Measurements from ENCODE around the gene NAALADL2. TPM values are rescaled to one million over a fixed set of nuclear protein-coding genes. Genes with fewer than 3 reads are reported as not detected.
"Not testable (repeated sequence)": the region's sequence is repeated elsewhere in the genome, so short reads cannot be mapped to it uniquely, and the experiment has no call there.

NAALADL2 gene
- total RNA-seq, 2 experiments from 2014 or later: 0.30 to 1.2 TPM

DNA sequence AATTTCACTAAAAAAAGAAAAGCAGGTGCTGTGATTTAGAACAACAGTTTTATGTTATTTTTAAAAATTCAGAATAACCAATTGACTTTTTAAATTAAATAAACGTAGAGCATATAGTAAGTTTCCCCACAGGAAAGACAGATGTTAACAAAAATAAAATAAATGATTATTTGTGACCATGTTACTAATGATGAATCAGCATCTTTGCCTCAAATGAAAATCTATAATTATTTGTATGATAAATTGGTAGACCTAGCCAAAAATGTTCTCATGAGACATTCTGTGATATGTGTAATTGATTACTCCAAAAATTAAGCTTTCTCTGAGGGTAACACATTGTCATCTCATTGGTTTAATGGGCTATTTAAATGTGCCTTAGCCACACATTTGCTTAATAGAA is 948.0 kb downstream of the NAALADL2 start:
- TF ChIP-seq, protein P1, sequence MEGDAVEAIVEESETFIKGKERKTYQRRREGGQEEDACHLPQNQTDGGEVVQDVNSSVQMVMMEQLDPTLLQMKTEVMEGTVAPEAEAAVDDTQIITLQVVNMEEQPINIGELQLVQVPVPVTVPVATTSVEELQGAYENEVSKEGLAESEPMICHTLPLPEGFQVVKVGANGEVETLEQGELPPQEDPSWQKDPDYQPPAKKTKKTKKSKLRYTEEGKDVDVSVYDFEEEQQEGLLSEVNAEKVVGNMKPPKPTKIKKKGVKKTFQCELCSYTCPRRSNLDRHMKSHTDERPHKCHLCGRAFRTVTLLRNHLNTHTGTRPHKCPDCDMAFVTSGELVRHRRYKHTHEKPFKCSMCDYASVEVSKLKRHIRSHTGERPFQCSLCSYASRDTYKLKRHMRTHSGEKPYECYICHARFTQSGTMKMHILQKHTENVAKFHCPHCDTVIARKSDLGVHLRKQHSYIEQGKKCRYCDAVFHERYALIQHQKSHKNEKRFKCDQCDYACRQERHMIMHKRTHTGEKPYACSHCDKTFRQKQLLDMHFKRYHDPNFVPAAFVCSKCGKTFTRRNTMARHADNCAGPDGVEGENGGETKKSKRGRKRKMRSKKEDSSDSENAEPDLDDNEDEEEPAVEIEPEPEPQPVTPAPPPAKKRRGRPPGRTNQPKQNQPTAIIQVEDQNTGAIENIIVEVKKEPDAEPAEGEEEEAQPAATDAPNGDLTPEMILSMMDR (IDR thresholded peaks at IDR 0.05): no peak
- intact Hi-C loops (cut with DNase I, micrococcal nuclease): no loop called here
- no peaks in the 10 kb centered on the region for H3K36me3 Mint-ChIP-seq (ENCODE audit: low read depth)
- no peak overlapping the region for H3K27ac Mint-ChIP-seq
- ChIA-PET CTCF (no interaction called here), POLR2A (no interaction called here)
- no peaks in the 10 kb centered on the region for H3K9me3 Mint-ChIP-seq
- Histone ChIP-seq H3K36me3 (ENCODE audit: insufficient read depth, low read length) (no peaks in the 10 kb centered on the region), H3K4me1 (ENCODE audit: insufficient read depth, low read length) (no peaks in the 10 kb centered on the region), H3K9me3 (ENCODE audit: control insufficient read depth in 1 of 2, insufficient read depth in 1 of 2, low read length in 2 of 2) (no peaks in the 10 kb centered on the region), H3K4me3 (ENCODE audit: low read length) (no peak overlapping the region), H3K27me3 (ENCODE audit: control insufficient read depth in 1 of 2, insufficient read depth in 2 of 2, low read length in 2 of 2) (no peaks in the 10 kb centered on the region), H3K27ac (ENCODE audit: low read depth in 1 of 2, low read length in 2 of 2) (no peak overlapping the region)
- ATAC-seq (ENCODE audit: poor library complexity): no peak
- DNase-seq: no peak
- H3K27me3 Mint-ChIP-seq: no peaks in the 10 kb centered on the region
- H3K4me1 Mint-ChIP-seq (ENCODE audit: low read depth): no peaks in the 10 kb centered on the region
- H3K4me3 Mint-ChIP-seq: no peak overlapping the region

- ChIA-PET POLR2A (no interaction called here), CTCF (no interaction called here)
- no peak overlapping the region for H3K4me3 Mint-ChIP-seq
- no peak overlapping the region for H3K27ac Mint-ChIP-seq
- intact Hi-C loops (cut with DNase I, micrococcal nuclease): no loop called here
- Histone ChIP-seq H3K36me3 (ENCODE audit: insufficient read depth, low read length) (no peaks in the 10 kb centered on the region), H3K9me3 (ENCODE audit: control insufficient read depth in 1 of 2, insufficient read depth in 1 of 2, low read length in 2 of 2) (peaks cover 0 to 9% of the 10 kb centered on the region in 2 experiments), H3K4me1 (ENCODE audit: insufficient read depth, low read length) (no peaks in the 10 kb centered on the region), H3K27ac (ENCODE audit: low read depth in 1 of 2, low read length in 2 of 2) (no peak overlapping the region), H3K27me3 (ENCODE audit: control insufficient read depth in 1 of 2, insufficient read depth in 2 of 2, low read length in 2 of 2) (no peaks in the 10 kb centered on the region), H3K4me3 (ENCODE audit: low read length) (no peak overlapping the region)
- no peaks in the 10 kb centered on the region for H3K27me3 Mint-ChIP-seq
- DNase-seq: no peak
- H3K4me1 Mint-ChIP-seq (ENCODE audit: low read depth): no peaks in the 10 kb centered on the region
- peaks cover 17% of the 10 kb centered on the region for H3K9me3 Mint-ChIP-seq
- no peaks in the 10 kb centered on the region for H3K36me3 Mint-ChIP-seq (ENCODE audit: low read depth)
- TF ChIP-seq, protein P1 (IDR thresholded peaks at IDR 0.05): no peak
- ATAC-seq (ENCODE audit: poor library complexity): no peak
These were observed 959.8 kb downstream of the NAALADL2 start for GRCh38 chr3:175818811-175819464.

- not testable (repeated sequence) for H3K4me1 Mint-ChIP-seq (ENCODE audit: low read depth); ATAC-seq (ENCODE audit: poor library complexity)
These were observed 963.8 kb downstream of the NAALADL2 start for GRCh38 chr3:175822766-175823491.

GRCh38 chr3:175825016-175825580 is 966.0 kb downstream of the NAALADL2 start:
- H3K36me3 ChIP-seq (ENCODE audit: insufficient read depth, low read length); DNase-seq; H3K27me3 Mint-ChIP-seq; POLR2A ChIA-PET; H3K9me3 Mint-ChIP-seq; H3K36me3 Mint-ChIP-seq (ENCODE audit: low read depth); H3K27ac Mint-ChIP-seq; ATAC-seq (ENCODE audit: poor library complexity); H3K27ac ChIP-seq (ENCODE audit: low read depth in 1 of 2, low read length in 2 of 2); H3K4me3 ChIP-seq (ENCODE audit: low read length); H3K27me3 ChIP-seq (ENCODE audit: control insufficient read depth in 1 of 2, insufficient read depth in 2 of 2, low read length in 2 of 2); H3K9me3 ChIP-seq (ENCODE audit: control insufficient read depth in 1 of 2, insufficient read depth in 1 of 2, low read length in 2 of 2); intact Hi-C loops (cut with DNase I, micrococcal nuclease); CTCF ChIA-PET; H3K4me1 Mint-ChIP-seq (ENCODE audit: low read depth); H3K4me3 Mint-ChIP-seq; H3K4me1 ChIP-seq (ENCODE audit: insufficient read depth, low read length): not testable (repeated sequence)

More at GRCh38 chr3:175822766-175823491, 963.8 kb downstream of the NAALADL2 start:
- H3K27me3 Mint-ChIP-seq; H3K9me3 Mint-ChIP-seq; intact Hi-C loops (cut with DNase I, micrococcal nuclease); H3K9me3 ChIP-seq (ENCODE audit: control insufficient read depth in 1 of 2, insufficient read depth in 1 of 2, low read length in 2 of 2); H3K36me3 ChIP-seq (ENCODE audit: insufficient read depth, low read length); H3K36me3 Mint-ChIP-seq (ENCODE audit: low read depth); CTCF ChIA-PET; H3K4me3 ChIP-seq (ENCODE audit: low read length); H3K27ac Mint-ChIP-seq; H3K27me3 ChIP-seq (ENCODE audit: control insufficient read depth in 1 of 2, insufficient read depth in 2 of 2, low read length in 2 of 2); H3K4me1 ChIP-seq (ENCODE audit: insufficient read depth, low read length); H3K27ac ChIP-seq (ENCODE audit: low read depth in 1 of 2, low read length in 2 of 2); DNase-seq; H3K4me3 Mint-ChIP-seq; POLR2A ChIA-PET: not testable (repeated sequence)

Data from CD4-positive, alpha-beta T cell (primary cell).